GM19193 (cell line): Measurements from ENCODE around the gene SREK1.

Experiments used
- POLR2A ChIP-seq: IDR thresholded peaks from 4 replicates; pipeline ENCODE4 v1.6.1; 2011; ENCODE audit not compliant: insufficient read depth, insufficient read length; ENCODE audit errors: extremely low read depth

Gene SREK1

GRCh38 chr5:66193419-66193818 lies 49.3 kb downstream of the SREK1 start:
- TF ChIP-seq POLR2A: no peak

GRCh38 chr5:66197764-66198405 lies 53.8 kb downstream of the SREK1 start:
- no peak for TF ChIP-seq POLR2A

- no peak for TF ChIP-seq POLR2A
Observed at GRCh38 chr5:66198837-66199236, 54.7 kb downstream of the SREK1 start.

- no peak for TF ChIP-seq POLR2A
Observed at GRCh38 chr5:66203531-66203930, 59.4 kb downstream of the SREK1 start.

- no peak for TF ChIP-seq POLR2A
Observed at GRCh38 chr5:66206465-66206864, 62.4 kb downstream of the SREK1 start.

- TF ChIP-seq POLR2A: no peak
Observed at GRCh38 chr5:66207800-66208561, 63.9 kb downstream of the SREK1 start.

GRCh38 chr5:66209350-66209749 lies 65.2 kb downstream of the SREK1 start:
- no peak for TF ChIP-seq POLR2A

- TF ChIP-seq POLR2A: no peak
Observed at GRCh38 chr5:66209794-66210193, 65.7 kb downstream of the SREK1 start.

- TF ChIP-seq POLR2A: no peak
Observed at GRCh38 chr5:66213533-66213932, 69.4 kb downstream of the SREK1 start.

GRCh38 chr5:66222455-66222854 lies 78.4 kb downstream of the SREK1 start:
- TF ChIP-seq POLR2A: no peak

- TF ChIP-seq POLR2A: no peak
Observed at GRCh38 chr5:66223637-66224036, 79.5 kb downstream of the SREK1 start.

- TF ChIP-seq POLR2A: no peak
Observed at GRCh38 chr5:66224274-66224673, 80.2 kb downstream of the SREK1 start.

- TF ChIP-seq POLR2A: no peak
Observed at GRCh38 chr5:66224773-66225553, 80.9 kb downstream of the SREK1 start.

- no peak for TF ChIP-seq POLR2A
Observed at GRCh38 chr5:66230551-66230950, 86.5 kb downstream of the SREK1 start.

GRCh38 chr5:66231508-66231907 lies 87.4 kb downstream of the SREK1 start:
- TF ChIP-seq POLR2A: no peak
